C4-2B (cell line): Measurements from ENCODE around the gene DENND1C.

ENCODE experiments used
- ZFX ChIP-seq: fragments of 450-650 bp; IDR thresholded peaks from 2 replicates; pipeline ENCODE4 v1.6.1; 2017
- TF ChIP-seq, protein P1 (sequence below): fragments of 450-650 bp; conservative IDR thresholded peaks from 2 replicates; pipeline ENCODE4 v1.5.1; 2017; ENCODE audit warnings: mild to moderate bottlenecking

DNA sequence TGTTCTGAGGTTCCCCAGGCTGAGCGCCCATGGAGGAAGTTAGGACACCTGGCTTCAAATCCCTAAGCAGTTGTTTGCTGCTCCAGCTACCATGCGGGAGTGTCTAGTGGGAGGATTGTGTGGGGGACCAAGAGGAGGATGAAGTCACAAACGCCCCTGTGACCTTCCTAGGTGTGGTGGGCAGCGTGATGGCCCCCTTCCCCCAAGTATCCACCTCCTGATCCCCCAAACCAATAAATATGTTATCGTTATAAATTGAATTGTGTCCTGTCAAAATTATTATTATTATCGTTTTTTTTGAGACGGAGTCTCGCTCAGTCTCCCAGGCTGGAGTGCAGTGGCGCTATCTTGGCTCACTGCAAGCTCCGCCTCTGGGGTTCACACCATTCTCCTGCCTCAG lies 47.9 kb downstream of the DENND1C start, which contains the start of gene SLC25A41:
- TF ChIP-seq, protein P1, sequence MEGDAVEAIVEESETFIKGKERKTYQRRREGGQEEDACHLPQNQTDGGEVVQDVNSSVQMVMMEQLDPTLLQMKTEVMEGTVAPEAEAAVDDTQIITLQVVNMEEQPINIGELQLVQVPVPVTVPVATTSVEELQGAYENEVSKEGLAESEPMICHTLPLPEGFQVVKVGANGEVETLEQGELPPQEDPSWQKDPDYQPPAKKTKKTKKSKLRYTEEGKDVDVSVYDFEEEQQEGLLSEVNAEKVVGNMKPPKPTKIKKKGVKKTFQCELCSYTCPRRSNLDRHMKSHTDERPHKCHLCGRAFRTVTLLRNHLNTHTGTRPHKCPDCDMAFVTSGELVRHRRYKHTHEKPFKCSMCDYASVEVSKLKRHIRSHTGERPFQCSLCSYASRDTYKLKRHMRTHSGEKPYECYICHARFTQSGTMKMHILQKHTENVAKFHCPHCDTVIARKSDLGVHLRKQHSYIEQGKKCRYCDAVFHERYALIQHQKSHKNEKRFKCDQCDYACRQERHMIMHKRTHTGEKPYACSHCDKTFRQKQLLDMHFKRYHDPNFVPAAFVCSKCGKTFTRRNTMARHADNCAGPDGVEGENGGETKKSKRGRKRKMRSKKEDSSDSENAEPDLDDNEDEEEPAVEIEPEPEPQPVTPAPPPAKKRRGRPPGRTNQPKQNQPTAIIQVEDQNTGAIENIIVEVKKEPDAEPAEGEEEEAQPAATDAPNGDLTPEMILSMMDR: no peak
- TF ChIP-seq ZFX: no peak
